Stimulated activated CD4-positive, alpha-beta T cell treated with anti-CD3 and anti-CD28 coated beads, TNF-alpha, amount 100 ng/mL, for 24 hours (primary cell): ENCODE results near the gene PCBP3.
A peak's percentile ranks its signal among the peaks of the same experiment; 100 is the strongest.
"Not testable (repeated sequence)": the region's sequence is repeated elsewhere in the genome, so short reads cannot be mapped to it uniquely, and the experiment has no call there.

ENCODE experiments used
- DNase-seq, 3 experiments: peaks; one replicate each; pipeline ENCODE4 v3.0.0-alpha.2; 2020; ENCODE audit warnings: low read depth in 3 of 3

The PCBP3 gene

GRCh38 chr21:45809421-45809820, 165.9 kb downstream of the PCBP3 start:
- DNase-seq: no peak

- DNase-seq: no peak
These were observed 167.6 kb downstream of the PCBP3 start for GRCh38 chr21:45811136-45811535.

GRCh38 chr21:45814210-45814940, 170.8 kb downstream of the PCBP3 start:
- DNase-seq: not testable (repeated sequence)

- DNase-seq: not testable (repeated sequence)
These were observed 172.3 kb downstream of the PCBP3 start for GRCh38 chr21:45815781-45816180.

- DNase-seq: no peak
These were observed 173.3 kb downstream of the PCBP3 start for GRCh38 chr21:45816794-45817193.

GRCh38 chr21:45817345-45817744, 173.8 kb downstream of the PCBP3 start:
- DNase-seq: no peak

- DNase-seq: peak in 1 of 3 experiments; percentile 35
These were observed 174.9 kb downstream of the PCBP3 start for GRCh38 chr21:45818276-45818903.

GRCh38 chr21:45818904-45819285, 175.4 kb downstream of the PCBP3 start:
- peak; percentile 60 to 86 (median 67) for DNase-seq

- no peak for DNase-seq
These were observed 176.1 kb downstream of the PCBP3 start for GRCh38 chr21:45819478-45820170.

GRCh38 chr21:45820171-45821091, 176.9 kb downstream of the PCBP3 start:
- DNase-seq: peak; percentile 67 to 79 (median 70)

GRCh38 chr21:45821315-45821962, 177.9 kb downstream of the PCBP3 start:
- no peak for DNase-seq

GRCh38 chr21:45821998-45822397, 178.5 kb downstream of the PCBP3 start:
- DNase-seq: no peak

GRCh38 chr21:45822429-45823099, 179.0 kb downstream of the PCBP3 start:
- DNase-seq: no peak

GRCh38 chr21:45823100-45823681, 179.7 kb downstream of the PCBP3 start:
- no peak for DNase-seq

GRCh38 chr21:45824546-45825215, 181.2 kb downstream of the PCBP3 start:
- no peak for DNase-seq

GRCh38 chr21:45825219-45825618, 181.7 kb downstream of the PCBP3 start:
- no peak for DNase-seq

GRCh38 chr21:45826676-45827301, 183.3 kb downstream of the PCBP3 start:
- DNase-seq: no peak

- no peak for DNase-seq
These were observed 183.8 kb downstream of the PCBP3 start for GRCh38 chr21:45827302-45827692.

- no peak for DNase-seq
These were observed 184.5 kb downstream of the PCBP3 start for GRCh38 chr21:45827881-45828579.
